Stimulated activated CD8-positive, alpha-beta memory T cell treated with anti-CD3 and anti-CD28 coated beads, Interleukin-12 subunit alpha, Interleukin-12 subunit beta, amount 100 ng/mL, for 24 hours (primary cell): ENCODE data around the gene EMILIN2.
"Not testable (repeated sequence)": the region's sequence is repeated elsewhere in the genome, so short reads cannot be mapped to it uniquely, and the experiment has no call there.

Experiments
- DNase-seq: peaks from one replicate; pipeline ENCODE4 v3.0.0-alpha.2; 2020; ENCODE audit errors: extremely low read depth

EMILIN2 gene

DNA sequence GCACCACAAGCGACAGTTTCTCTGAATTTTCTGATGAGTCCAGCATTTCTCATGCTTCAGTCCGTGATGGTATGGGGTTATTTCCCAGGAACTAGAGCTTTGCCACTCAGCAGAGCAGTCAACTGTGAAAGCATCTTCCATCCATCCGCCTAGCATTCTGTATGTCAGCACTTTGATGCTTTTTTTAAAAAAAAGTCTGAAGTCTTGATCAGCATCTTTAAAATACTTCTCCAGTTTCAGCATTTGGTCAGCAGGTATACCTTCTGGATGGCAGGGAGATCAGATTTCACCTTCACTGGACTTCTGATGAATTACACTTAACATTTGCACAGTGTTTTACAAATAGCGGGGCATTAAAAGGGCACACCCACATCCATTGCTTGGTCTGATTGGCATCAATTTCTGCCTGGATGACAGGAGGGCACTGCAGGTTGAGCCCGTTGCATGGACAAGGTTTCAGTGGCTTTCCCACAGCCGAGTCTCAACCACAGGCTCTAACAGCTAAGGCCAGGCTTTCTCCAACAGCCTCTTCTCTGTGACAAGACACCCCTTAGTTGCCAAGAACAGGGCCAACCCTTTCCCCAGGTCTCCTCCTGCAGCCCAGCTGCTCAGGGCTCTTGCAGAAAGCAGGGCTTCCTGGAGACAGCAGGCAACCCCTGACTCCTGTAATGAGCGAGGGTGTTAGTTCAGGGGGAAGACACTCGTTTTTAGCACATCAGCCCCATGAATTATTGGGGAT is 54.0 kb downstream of the EMILIN2 start:
- DNase-seq = no peak

DNA sequence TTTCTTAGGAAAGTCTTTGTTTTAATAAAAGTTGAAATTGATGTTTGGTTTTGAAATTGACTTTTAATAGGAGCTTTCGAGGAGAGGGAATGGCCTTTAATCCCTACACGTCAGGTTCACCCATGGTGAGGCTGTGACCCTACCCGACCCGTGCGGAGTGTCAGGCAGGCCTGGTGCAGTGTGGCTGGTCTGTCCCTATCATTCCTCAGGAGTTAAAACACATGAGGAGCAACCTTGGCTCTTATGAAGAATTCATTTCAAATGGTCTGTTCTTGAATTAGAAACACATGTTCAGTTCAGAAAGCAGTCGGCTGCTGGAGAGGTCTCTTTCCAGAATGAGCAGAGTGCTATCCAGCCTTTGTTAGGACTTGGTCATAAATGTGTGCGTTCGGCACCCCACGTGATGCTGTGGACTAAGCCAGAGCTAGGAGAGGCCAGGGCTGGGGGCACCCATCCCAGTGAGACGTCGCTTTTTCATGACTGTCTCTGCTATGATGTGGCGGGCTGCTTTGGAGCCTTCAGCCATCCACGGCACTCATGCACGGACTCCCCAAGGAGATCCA is 54.7 kb downstream of the EMILIN2 start:
- DNase-seq = no peak

DNA sequence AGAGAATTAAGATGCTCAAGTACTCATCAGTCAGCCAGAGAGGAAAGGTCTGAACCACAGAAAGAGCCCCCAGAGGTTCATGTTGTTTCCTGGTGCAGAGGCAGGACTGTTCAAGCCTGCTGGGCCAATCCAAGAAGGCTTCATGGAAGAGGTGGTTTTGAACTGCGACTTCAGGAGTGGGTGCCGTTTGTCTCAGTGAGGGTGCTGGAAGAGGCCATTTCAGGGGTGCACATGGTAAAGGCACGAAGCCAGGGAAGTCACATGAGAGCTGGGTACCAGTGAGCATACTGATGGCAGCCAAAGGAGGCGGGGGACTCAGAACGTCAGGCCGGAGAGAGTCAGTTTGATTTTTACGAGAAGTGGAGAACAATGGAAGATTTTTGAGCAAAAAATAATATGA is 55.5 kb downstream of the EMILIN2 start:
- DNase-seq = no peak

DNA sequence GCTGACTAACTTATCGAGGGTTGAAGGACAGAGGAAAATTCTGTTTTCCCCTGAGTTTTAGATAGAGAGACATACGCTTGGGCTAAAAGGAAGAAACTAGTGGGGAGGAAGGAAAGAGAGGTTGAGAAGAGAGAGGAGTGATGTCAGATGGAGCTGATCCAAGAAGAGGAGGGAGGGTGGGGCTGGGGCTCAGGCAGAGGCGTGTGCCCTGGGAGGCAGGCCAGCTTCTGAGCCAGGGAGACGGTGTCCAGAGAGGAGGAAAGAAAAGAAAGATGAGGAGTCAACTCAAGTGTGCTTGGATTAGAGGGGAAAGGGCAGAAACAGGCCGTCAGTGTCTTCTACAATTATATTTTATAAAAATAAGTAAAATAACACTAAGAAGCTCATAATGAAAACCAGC is 56.2 kb downstream of the EMILIN2 start:
- DNase-seq = no peak

DNA sequence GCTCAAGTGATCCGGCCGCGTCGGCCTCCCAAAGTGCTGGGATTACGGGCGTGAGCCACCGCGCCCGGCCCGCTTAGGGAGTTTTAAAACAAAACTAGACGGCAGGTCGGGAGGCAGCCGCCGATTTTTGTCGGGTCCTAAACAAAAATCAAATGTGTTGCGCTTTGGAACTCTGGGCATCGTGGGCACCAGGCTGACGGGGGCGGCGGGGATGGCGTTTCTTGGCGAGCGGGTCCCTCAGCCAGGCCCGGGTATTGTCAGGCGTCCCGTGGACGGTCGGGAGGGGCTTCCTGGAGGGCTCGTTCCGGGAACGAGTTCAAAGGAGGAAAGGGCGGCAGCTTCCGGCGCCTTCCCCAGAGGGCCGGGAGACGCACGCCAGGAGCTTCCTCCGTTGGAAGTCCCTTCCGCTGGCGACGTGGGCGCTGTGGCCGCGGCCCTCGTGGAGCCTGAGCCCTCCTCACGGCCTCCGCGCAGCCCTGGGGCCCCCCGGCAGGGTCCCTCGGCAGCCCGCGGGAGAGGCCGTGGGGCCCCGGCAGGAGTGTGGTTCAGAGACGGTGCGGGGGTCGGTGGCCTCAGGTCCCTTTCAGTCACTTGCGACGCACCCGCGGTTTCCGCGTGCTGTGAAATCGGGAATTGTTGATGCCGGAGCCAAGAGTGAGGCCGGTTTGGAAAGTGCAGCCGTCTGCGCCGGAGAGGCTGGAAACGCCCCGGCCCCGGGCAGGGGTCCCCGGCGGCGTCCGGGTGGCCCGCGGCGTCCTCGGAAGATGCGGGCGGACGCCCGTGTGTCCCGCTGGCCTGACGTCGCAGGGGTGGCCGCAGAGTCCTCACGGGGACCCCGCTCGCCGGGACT is 59.3 kb downstream of the EMILIN2 start:
- no peak for DNase-seq

DNA sequence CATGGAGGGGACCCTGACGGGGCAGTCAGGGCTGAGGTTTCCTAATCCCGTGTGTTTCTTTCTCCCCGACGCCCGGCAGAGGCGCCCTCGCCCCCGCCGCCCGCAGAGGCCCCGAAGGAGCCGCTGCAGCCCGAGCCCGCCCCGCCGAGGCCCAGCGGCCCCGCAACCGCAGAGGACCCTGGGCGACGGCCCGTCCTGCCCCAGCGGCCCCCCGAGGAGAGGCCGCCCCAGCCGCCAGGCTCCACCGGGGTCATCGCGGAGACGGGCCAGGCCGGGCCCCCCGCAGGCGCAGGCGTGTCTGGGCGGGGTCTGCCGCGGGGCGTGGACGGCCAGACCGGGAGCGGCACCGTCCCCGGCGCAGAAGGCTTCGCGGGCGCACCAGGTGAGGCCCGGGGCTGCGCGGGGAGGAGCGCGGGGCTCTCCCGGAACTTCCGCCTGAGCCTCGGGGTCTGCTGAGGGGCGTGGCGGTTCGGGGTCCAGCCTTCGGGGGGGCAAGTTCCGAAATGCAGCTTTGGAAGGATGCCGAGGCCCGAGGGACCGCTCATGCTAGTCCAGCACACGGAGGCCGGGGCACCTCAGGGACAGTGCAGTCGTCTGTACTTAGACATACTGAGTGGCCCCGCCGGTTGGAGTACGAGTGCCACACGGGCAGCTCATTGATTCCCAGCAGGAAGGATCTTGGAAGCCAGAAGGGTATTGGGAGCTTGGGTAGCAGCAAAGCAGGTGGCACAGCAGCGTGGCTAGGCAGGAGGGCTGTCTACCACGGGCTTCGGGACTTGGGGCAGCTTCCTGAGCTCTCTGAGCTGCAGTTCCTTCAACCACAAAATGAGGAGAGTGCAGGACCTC is 60.1 kb downstream of the EMILIN2 start:
- no peak for DNase-seq

DNA sequence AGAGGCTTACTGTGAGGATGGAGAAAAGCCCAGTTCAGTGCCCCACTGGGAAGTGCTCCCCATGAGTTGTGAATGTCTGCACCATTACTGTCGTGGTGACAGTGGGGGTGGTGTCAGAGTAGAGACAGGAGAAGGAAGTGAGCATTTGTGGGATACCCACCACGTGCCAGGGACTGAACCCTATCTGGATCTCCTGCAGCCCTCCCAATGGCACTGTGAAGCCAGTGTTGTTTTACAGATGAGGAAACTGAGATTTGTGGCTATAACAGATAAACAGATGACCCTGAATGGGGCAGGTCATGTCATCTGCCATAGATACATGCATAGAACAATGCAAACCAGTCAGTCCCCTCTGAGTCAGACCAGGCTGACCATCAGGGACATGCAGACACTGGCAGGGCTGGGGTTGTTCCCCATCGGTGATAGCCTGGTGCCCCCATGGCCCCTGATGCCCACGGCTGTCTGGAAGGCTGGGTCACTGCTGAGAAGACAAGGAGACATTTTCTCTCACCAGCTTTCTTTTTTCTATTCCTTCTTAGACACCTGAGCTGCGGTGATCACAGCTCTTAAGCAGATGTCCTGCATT is 60.8 kb downstream of the EMILIN2 start:
- DNase-seq = no peak

DNA sequence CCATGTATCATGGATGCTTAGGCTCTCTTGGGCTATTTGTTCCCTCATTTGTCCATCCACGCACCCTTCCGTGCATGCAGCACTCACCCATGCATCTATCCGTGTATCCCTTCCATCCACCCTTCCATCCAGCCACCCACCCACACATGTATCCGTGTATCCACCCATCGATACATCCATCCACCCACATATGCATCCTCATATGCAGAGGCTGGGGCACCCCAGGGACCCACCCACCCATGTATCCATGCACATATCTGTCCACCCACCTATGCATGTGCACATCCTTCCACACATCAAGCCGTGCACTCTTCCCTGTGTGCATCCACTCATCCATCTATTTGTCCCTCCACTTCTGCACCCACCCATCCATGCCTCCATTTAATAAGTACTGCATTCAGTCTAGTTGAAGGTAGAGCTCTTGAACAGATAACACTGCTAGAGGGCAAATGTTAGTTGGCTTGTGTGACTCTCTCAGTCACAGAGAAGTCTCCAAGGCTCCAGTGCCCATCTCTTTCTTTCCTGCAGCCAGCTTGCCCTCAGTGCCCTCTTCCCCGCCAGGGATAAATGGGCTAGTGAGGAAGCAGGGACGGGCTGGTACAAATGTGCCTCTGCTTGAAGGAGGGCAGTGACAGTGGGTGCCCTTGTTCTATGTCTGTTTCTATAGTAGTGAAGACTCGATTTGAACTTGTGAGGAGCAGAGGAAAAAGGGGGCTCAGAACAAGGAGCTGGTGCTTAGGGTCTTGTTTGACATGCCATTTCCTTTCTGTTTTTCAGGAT is 61.5 kb downstream of the EMILIN2 start:
- DNase-seq = no peak

DNA sequence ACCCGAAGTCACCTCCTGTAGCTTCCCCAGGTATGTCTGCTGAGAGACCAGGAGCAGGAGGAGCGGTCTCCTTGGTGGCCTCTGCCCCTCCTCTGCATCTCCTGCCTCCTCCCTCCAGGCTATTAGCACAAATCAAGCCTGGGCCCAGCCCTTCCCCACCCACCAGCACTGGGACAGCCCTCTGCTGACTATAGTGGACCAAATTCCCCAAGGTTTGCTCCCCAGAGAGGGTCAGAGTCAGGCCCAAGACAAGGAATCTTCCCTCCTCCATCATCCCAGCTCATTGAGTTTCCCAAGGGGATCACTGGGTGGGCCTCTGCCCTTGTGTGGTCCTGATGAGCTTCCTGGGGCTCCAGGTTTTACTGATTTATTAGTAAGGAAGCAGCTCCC is 62.1 kb downstream of the EMILIN2 start:
- DNase-seq = no peak

DNA sequence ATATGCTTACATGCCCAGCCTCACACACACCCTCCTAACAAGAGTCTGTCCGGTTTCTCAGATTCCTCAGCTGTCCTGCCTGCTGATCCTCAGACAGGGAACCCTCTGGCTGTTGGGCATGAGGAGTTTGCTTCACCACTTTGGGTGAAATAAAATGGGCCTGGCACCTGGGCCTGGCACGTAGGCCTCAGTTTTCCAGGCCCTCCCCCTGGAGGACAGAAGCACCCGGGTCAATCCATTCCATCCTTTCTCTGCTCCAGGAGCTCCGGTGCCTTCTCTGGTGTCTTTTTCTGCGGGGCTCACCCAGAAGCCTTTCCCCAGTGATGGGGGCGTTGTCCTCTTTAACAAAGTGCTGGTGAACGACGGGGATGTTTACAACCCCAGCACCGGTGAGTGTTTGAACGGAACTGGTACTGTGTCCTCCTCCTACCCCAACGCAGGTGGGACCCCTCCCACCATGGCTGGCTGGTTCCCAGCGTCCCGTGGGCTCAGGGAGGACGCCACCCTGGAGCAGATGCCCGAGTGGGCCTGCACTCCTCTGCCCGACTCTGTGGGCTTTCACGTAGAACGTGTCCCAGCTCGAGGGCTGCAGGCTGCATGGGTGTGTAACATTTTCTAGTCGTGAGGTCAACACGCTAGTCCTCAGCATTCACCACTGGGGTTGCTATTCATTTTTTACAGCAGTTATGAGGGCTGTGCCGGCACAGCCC is 62.8 kb downstream of the EMILIN2 start:
- no peak for DNase-seq

DNA sequence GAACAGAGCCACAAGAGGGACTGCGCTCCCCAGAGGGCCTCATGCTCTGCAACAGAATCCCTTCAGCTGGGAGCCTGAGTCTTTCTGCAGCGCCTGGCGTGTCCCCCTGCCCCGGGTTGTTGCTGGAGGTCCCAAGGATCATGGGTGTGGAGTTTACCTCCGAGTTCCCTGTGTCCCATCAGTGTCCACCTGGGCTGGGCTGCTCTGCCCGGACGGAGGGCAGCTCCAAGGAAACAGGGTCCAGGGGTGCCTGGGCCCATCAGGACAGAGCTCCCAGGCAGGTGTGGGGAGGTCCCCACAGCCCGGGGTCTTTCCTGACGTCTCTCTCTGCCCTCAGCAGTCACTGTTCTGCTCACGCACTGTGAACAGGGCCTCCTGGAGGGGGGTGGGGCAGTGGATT is 63.5 kb downstream of the EMILIN2 start:
- no peak for DNase-seq

DNA sequence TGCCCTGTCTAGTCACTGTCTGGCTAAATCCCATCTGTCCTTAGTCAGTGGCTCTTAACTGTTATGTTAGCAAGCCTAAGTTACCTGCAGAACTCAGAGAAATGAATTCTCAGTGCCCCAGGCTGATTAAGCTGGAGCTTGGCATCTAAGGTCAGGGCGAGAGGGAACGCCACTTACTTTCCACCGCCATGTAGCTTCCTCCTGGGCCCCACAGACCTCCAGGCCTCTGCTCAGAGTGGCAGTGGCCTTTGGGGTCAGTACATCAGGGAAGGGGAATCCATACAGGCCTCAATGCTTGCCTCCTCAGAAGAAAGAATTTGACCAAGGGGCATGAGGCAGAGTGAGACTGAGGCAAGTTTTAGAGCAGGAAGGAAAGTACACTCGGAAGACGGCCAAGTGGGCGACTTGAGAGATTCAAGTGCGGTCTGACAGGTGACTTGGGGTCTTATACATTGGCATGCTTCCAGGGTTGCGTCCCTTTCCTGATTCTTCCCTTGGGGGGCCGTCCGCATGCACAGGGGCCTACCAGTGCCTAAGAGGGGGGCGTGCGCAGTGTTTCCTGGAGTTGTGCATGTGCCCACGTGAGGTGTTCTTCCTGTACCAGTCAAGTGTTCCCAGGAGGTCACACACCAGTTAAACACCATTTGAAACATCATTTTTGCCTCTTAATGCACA is 64.1 kb downstream of the EMILIN2 start:
- DNase-seq = no peak

DNA sequence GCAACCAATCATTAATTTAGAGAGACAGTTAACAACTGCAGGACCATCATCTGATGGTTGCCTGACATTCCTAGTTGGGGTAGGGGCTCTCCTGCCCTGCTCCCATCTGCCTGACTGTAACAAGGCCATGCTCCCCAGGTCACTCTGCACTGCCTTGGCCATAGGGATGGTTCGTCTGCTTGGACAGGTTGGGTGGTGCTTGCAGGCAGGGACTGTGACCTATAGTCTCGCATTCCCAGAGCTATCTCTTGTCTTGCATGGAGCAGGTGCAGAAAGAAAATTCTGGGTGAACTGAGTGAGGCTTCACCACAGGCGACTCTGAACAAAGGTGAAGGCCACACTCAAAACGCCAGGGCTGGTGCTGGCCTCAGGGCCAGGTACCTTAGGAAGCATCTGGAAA is 64.7 kb downstream of the EMILIN2 start:
- no peak for DNase-seq

DNA sequence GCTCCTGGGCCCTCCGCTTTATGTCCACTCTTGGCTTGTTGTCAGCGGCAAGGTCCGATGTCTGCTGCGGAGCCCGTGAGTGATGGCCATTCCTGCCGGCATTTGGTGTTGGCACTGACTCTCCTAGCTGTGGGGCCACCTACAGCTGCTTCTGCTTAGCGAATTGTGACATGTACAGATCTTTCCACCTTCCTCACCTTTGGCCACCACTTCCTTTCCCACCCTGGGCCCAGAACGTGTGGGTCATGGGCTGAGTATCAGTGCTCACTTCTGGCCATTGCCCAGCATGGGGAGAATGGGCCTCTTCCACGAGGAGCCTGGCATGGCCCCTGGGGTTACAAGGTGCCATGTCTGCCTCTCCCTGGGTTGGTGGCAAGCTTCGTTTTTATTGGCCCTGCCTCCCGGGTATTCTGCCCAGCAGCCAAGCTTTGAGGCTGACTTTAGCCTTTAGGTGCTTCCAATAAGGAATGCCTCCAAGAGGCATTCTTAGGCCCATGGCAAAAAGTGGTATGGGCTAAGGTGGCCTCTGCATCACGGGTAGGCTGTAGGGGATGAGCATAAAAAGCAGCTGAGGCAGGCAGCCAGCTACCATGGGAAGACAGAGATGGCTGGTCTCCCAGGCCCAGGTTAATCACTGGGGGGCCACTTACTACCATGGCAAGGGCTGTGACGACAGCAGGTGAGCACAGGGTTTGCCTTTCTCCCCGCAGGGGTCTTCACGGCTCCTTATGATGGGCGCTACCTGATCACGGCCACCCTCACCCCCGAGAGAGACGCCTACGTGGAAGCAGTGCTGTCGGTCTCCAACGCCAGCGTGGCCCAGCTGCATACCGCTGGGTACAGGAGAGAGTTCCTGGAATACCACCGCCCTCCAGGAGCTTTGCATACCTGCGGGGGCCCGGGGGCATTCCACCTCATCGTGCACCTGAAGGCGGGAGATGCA is 65.8 kb downstream of the EMILIN2 start:
- no peak for DNase-seq

DNA sequence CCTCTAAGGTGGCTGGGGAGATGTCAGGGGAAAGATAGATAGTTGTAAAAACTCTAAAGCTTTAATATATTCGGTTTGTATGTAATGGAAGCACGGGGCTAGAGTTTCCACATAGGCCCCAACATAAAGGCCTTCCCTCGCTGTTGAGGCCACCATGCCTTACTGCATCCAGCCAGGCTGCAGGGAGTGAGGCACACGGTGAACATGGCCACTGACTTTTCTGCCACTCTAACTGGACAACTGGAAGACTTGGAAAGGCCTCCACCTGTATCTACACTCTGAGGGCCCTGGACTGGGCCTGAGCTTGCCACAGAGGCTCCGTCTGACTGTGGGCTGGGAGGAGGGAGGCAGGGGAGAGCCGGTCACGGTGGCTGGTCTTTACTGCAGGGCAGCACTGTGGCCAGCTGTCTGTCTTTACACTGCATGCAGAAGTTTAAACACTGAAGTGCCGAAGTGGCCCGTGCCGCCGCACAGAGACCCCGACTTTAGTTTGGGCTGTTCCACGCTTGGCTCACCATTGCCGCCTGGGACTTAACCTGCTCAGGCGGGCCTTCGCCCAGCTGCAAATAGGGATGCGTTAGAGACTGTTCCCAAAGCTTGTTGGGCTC is 66.7 kb downstream of the EMILIN2 start:
- DNase-seq = no peak

DNA sequence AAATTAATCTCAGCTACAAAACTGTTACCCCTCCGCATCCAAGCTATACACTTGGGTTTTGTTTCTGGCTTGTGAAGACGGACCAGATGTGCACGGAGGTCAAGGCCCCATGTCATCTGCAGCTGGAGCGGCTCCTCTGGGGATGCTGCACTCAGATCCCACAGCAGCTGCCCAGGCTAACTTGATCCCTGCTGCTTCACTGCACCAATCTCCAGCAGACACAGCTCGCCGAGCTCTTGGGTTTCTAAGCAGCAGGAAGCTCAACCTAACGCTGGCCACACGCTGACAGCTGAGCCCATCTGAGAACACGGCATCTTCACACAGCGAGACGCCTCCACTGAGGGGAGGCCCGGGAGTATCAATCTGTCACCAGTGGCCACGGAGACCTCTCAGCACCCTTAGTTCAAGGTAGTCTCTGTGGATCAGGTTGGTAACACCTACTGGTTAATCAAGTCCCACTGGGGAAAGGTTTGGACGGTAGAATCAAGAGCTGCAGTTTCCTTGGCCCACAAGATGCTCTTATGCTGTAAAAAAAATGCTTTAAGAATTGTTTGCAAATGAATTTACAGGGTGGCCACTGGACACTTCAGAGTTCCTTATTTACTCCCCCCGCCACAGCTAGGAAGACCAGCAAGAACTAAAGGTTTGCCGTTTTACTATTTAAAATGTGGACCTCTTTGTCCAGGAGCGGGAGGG is 67.5 kb downstream of the EMILIN2 start:
- DNase-seq = no peak

DNA sequence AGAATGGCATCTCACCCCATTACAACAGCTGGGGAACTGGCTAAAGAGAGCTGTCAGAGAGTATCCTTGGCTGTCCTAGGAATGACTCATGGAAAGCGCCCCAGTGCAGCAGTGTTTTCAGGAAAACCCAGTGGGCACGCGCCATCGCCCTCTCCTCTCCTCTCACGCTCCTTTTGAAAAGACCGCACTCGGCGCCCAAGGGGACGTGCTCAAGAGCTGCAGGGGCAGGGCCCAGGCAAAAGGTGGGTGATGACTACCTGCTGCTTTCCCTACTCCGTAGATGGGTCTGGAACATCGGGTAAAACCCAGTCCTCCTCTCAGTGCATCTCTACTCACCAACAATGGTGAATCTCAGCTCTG is 68.1 kb downstream of the EMILIN2 start:
- no peak for DNase-seq

DNA sequence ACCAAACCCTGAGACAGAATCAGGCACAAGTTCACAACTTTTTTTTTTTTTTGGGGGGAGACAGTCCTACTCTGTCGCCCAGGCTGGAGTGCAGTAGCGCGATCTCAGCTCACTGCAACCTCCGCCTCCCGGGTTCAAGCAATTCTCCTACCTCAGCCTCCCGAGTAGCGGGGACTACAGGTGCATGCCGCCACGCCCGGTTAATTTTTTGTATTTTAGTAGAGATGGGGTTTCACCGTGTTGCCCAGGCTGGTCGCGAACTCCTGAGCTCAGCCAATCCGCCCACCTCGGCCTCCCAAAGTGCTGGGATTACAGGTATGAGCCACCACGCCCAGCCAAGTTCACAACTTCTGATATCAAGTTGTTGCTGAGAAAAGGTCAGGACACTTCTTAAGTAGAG is 68.7 kb downstream of the EMILIN2 start:
- DNase-seq = not testable (repeated sequence)
